ENCODE data around the gene ADGRE2.
"Not testable (repeated sequence)": the region's sequence is repeated elsewhere in the genome, so short reads cannot be mapped to it uniquely, and the experiment has no call there.

Gene ADGRE2

DNA sequence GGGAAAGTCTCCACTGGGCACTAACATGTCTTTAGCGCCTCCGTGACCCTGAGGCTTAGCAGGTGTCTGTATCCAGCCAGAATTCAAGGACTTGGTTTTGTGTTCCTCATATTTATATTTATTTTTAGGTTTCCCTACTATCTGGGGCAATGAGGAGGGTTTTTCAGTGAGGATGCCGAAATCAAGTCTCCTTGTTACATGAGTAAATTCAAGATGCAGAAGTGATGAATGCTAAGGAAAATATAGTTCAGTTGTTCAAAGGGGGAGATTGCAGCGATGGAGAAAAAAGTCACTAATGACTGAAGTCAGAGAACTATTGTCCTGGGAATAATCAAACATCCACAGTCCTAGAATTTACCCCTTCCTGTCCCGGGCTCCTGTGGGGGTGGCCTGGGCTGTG is 791 bp upstream of the ADGRE2 start:
- DNase-seq (ENCODE audit: low read depth, low spot score): no peak

DNA sequence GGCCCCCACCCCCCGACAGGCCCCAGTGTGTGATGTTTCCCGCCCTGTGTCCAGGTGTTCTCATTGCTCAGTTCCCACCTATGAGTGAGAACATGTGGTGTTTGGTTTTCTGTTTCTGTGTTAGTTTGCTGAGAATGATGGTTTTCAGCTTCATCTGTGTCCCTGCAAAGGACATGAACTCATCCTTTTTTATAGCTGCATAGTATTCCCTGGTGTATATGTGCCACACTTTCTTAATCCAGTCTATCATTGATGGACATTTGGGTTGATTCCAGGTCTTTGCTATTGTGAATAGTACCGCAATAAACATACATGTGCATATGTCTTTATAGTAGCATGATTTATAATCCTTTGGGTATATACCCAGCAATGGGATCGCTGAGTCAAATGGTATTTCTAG is 715 bp downstream of the ADGRE2 start:
- DNase-seq (ENCODE audit: low read depth, low spot score): not testable (repeated sequence)

GRCh38 chr19:14775869-14776586 is 2.3 kb downstream of the ADGRE2 start:
- no peak for DNase-seq (ENCODE audit: low read depth, low spot score)

- DNase-seq (ENCODE audit: low read depth, low spot score): not testable (repeated sequence)
These were observed 3.0 kb downstream of the ADGRE2 start for GRCh38 chr19:14775326-14775725.

- no peak for DNase-seq (ENCODE audit: low read depth, low spot score)
These were observed 4.0 kb downstream of the ADGRE2 start for GRCh38 chr19:14774373-14774772.

- not testable (repeated sequence) for DNase-seq (ENCODE audit: low read depth, low spot score)
These were observed 4.6 kb downstream of the ADGRE2 start for GRCh38 chr19:14773722-14774121.

DNA sequence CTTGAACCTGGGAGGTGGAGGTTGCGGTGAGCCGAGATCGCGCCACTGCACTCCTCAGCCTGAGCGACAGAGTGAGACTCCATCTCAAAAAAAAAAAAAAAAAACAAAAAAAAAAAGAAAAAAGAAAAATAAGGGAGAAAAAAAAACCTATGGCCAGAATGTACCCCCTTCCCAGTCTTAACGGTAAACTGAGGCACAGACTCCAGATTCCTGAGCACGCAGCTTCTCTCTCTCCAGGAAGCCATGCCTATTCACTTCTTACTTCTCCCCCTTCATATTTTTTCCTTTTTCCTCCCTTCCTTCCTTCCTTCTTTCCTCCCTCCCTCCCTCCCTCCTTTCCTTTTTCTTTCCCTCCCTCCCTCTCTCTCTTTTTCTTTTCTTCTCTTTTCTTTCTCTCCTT is 5.4 kb downstream of the ADGRE2 start:
- no peak for DNase-seq (ENCODE audit: low read depth, low spot score)

DNA sequence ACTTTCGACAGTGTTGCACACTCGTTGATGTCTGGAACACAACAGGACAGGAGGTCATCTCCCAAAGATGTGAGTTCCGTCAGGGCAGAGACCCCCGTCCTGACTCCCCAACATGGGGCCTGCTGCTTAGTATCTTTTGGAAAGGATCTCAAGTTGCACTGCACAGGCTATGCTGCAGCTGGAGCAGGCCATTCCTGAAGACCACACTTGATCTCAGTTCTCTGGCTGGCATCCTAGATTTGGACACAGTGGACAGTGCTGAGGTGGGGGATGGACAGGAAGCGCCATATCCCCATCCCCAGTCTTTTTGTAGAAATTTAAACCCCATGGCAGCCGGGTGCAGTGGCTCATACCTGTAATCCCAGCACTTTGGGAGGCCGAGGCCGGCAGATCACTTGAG is 5.9 kb downstream of the ADGRE2 start:
- DNase-seq (ENCODE audit: low read depth, low spot score): no peak

DNA sequence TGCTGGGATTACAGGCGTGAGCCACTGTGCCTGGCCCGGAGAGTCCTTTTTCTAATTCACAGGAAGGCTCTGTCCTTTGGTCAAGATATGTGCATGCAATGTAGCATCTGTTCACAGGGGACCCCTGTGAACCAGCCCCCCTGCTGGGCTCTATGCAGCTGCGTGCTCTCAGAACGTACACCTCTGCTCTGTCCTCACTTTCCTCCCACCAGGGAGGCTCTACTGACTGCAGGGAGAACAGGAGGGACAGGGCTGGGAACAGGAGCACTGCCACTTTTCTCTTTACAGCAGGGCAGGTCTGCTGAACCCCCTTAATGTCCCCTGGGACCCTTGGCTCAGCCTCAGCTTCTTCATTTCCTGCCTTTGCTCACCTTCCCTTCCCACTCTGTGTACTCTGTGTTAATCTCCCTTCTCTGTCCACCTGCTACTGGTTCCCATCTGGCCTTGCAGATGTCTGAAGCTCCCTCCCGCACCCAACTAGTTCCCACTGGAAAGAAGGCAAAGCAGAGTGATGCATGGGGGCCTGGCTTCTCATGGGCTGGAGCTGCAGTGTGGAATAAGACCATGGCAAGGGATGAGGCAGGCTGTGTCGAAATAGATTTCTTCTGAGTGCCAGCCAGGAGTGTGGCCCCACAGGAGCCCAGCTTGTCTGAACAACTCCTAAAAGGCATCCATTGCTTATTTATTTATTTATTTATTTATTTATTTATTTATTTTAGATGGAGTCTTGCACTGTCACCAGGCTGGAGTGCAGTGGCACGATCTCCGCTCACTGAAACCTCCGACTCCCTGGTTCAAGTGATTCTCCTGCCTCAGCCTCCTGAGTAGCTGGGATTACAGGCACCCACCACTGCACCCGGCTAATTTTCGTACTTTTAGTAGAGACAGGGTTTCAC is 7.2 kb downstream of the ADGRE2 start:
- DNase-seq (ENCODE audit: low read depth, low spot score): no peak

DNA sequence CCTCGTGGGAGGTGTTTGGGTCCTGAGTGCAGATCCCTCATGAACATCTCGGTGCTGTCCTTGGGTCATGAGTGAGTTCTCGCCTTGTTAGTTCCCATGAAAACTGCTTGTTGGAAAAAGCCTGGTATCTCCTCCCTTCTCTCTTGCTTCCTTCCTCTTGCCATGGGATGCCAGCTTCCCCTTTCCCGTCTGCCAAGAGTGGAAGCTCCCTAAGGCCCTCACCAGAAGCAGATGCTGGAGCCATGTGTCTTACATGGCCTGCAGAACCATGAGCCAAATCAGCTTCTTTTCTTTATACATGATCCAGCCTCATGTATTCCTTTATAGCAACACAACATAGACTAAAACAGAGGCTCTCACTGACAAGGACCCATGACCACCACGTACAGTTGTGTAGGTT is 8.2 kb downstream of the ADGRE2 start:
- no peak for DNase-seq (ENCODE audit: low read depth, low spot score)

DNA sequence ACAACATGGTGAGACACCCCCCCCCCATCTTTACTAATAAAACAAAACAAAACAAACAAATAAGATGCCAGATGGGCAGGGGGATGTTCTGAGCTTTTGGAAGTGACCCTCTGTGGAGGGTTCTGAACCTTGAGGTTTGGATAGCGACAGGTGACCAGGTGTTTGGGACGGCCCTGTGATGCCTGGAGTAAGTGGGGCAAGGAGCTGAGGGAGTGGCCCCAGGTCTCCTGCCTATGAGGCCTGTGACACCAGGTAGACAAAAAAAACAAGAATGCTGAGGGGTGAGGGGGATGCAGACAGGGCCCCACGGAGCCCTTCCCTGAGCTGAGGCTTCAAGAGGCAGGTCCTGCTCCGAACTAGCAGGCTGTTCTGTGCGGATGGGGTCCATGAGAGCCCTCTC is 9.2 kb downstream of the ADGRE2 start:
- DNase-seq (ENCODE audit: low read depth, low spot score): no peak

DNA sequence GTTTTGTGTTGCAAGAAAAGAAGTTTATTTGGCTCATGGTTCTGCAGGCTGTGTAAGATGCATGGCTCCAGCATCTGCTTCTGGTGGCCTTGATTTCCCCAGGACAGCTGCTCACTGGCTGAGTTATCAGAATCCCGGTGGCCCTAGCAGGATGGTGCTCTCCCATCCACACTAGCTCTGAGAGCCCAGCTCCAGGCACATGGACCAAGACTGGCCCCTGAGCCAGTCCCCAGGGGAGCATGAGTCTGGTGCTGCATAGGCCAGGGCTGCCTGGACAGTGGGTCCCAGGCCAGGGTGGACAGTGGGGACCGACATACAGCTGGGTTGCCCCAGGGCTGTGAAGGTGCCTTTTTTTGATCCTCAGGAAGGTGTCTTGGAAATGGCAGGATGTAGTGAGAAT is 10.4 kb downstream of the ADGRE2 start:
- no peak for DNase-seq (ENCODE audit: low read depth, low spot score)

DNA sequence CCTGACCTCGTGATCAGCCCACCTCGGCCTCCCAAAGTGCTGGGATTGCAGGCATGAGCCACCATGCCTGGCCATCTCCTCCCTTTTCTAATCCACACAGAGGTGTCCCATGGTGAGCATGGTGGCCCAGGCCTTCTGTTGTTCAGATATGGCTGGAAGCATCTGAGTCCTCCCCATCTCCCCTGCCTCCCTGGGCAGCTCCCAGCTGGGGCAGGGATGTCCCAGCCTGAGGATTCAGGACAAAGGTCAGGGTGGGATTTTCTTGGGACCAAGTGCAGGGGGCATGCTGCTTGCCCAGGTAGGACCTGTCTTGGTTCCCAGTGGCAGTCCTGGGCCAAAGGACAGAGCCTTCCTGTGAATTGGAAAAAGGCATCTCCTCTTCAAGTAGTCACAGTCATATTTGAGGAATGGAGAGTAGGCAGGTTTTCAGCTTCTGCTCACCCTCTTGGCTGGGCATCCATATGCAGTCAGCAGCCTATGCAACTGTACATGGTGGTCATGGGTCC is 10.8 kb downstream of the ADGRE2 start:
- DNase-seq (ENCODE audit: low read depth, low spot score): no peak

GRCh38 chr19:14765841-14766240 is 12.5 kb downstream of the ADGRE2 start:
- not testable (repeated sequence) for DNase-seq (ENCODE audit: low read depth, low spot score)

DNA sequence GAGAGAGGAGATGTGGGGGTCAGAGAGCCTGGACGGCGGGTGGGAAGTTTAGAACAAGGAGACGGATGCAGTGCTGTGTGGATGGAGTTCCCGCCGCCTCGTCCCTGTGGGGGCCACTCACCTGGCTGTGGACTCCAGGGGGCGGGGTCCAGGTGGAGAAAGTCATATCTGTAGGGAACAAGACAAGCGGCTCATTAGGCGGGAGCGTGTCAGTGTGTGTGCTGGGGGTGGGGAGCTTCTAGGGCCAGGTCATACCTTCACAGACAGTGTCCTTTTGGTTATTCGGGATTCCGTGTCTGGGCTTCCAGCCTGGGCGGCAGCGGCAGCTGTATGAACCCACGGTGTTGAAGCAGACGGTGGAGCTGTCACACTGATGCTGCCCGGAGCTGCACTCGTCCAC is 13.0 kb downstream of the ADGRE2 start:
- DNase-seq (ENCODE audit: low read depth, low spot score): not testable (repeated sequence)

- no peak for DNase-seq (ENCODE audit: low read depth, low spot score)
These were observed 14.0 kb downstream of the ADGRE2 start for GRCh38 chr19:14764401-14764800.

- DNase-seq (ENCODE audit: low read depth, low spot score): no peak
These were observed 14.7 kb downstream of the ADGRE2 start for GRCh38 chr19:14763497-14764145.

- no peak for DNase-seq (ENCODE audit: low read depth, low spot score)
These were observed 16.2 kb downstream of the ADGRE2 start for GRCh38 chr19:14762111-14762510.

GRCh38 chr19:14761607-14762006 is 16.8 kb downstream of the ADGRE2 start:
- no peak for DNase-seq (ENCODE audit: low read depth, low spot score)

GRCh38 chr19:14758816-14759215 is 19.5 kb downstream of the ADGRE2 start:
- DNase-seq (ENCODE audit: low read depth, low spot score): no peak

GRCh38 chr19:14748601-14749000 is 29.8 kb downstream of the ADGRE2 start:
- DNase-seq (ENCODE audit: low read depth, low spot score): no peak

GRCh38 chr19:14746886-14747285 is 31.5 kb downstream of the ADGRE2 start:
- no peak for DNase-seq (ENCODE audit: low read depth, low spot score)
